Activated naive CD4-positive, alpha-beta T cell treated with anti-CD3 and anti-CD28 coated beads, Interleukin-2, amount 50 U/mL, for 24 hours (primary cell): ENCODE data around the gene MYO3B.

Experiments used
- H3K27ac Mint-ChIP-seq: one replicate; pipeline ENCODE4 v1.8.0; 2021; ENCODE audit warnings: mild to moderate bottlenecking, mixed read lengths
- H3K27me3 Mint-ChIP-seq: one replicate; pipeline ENCODE4 v1.8.0; 2021; ENCODE audit warnings: mixed read lengths
- H3K36me3 Mint-ChIP-seq: one replicate; pipeline ENCODE4 v1.8.0; 2021; ENCODE audit warnings: mixed read lengths
- H3K4me1 Mint-ChIP-seq: one replicate; pipeline ENCODE4 v1.8.0; 2021; ENCODE audit warnings: mixed read lengths
- H3K4me3 Mint-ChIP-seq: one replicate; pipeline ENCODE4 v1.8.0; 2021; ENCODE audit warnings: mild to moderate bottlenecking, mixed read lengths
- H3K9me3 Mint-ChIP-seq: one replicate; pipeline ENCODE4 v1.8.0; 2021; ENCODE audit warnings: mixed read lengths

The MYO3B gene

GRCh38 chr2:170354855-170355780 lies 177.2 kb downstream of the MYO3B start:
- Mint-ChIP-seq H3K4me3 (no peak overlapping the region), H3K27ac (peak overlapping the region; percentile 39), H3K4me1 (peaks cover 23% of the 10 kb centered on the region), H3K27me3 (no peaks in the 10 kb centered on the region), H3K9me3 (no peaks in the 10 kb centered on the region), H3K36me3 (no peaks in the 10 kb centered on the region)

- Mint-ChIP-seq H3K9me3 (no peaks in the 10 kb centered on the region), H3K27me3 (peaks cover 5% of the 10 kb centered on the region), H3K4me1 (peaks cover 23% of the 10 kb centered on the region), H3K27ac (no peak overlapping the region), H3K36me3 (no peaks in the 10 kb centered on the region), H3K4me3 (no peak overlapping the region)
Observed at GRCh38 chr2:170359466-170359865, 181.5 kb downstream of the MYO3B start.

GRCh38 chr2:170360546-170361089 lies 182.7 kb downstream of the MYO3B start:
- H3K27me3 Mint-ChIP-seq, result peaks cover 9% of the 10 kb centered on the region

GRCh38 chr2:170361090-170361936 lies 183.4 kb downstream of the MYO3B start:
- Mint-ChIP-seq H3K27ac (no peak overlapping the region), H3K4me3 (no peak overlapping the region), H3K36me3 (no peaks in the 10 kb centered on the region), H3K9me3 (no peaks in the 10 kb centered on the region), H3K4me1 (peaks cover 11% of the 10 kb centered on the region), H3K27me3 (peaks cover 9% of the 10 kb centered on the region)

More at GRCh38 chr2:170360546-170361089, 182.7 kb downstream of the MYO3B start:
- Mint-ChIP-seq H3K36me3 (no peaks in the 10 kb centered on the region), H3K4me3 (no peak overlapping the region), H3K27ac (no peak overlapping the region), H3K4me1 (peaks cover 12% of the 10 kb centered on the region), H3K9me3 (no peaks in the 10 kb centered on the region)

GRCh38 chr2:170362313-170362870 lies 184.4 kb downstream of the MYO3B start:
- Mint-ChIP-seq H3K27me3 (peaks cover 15% of the 10 kb centered on the region), H3K36me3 (no peaks in the 10 kb centered on the region), H3K9me3 (no peaks in the 10 kb centered on the region), H3K4me3 (no peak overlapping the region), H3K27ac (no peak overlapping the region), H3K4me1 (peaks cover 11% of the 10 kb centered on the region)

GRCh38 chr2:170362871-170363631 lies 185.1 kb downstream of the MYO3B start:
- no peaks in the 10 kb centered on the region for H3K9me3 Mint-ChIP-seq
- H3K27ac Mint-ChIP-seq, result no peak overlapping the region
- H3K27me3 Mint-ChIP-seq, result peaks cover 16% of the 10 kb centered on the region

GRCh38 chr2:170365003-170365402 lies 187.1 kb downstream of the MYO3B start:
- Mint-ChIP-seq H3K9me3 (no peaks in the 10 kb centered on the region), H3K36me3 (no peaks in the 10 kb centered on the region), H3K27me3 (peaks cover 27% of the 10 kb centered on the region), H3K4me1 (peaks cover 23% of the 10 kb centered on the region), H3K27ac (no peak overlapping the region), H3K4me3 (no peak overlapping the region)

More at GRCh38 chr2:170362871-170363631, 185.1 kb downstream of the MYO3B start:
- H3K4me1 Mint-ChIP-seq, result peaks cover 13% of the 10 kb centered on the region
- no peaks in the 10 kb centered on the region for H3K36me3 Mint-ChIP-seq
- no peak overlapping the region for H3K4me3 Mint-ChIP-seq

GRCh38 chr2:170365686-170366085 lies 187.7 kb downstream of the MYO3B start:
- Mint-ChIP-seq H3K9me3 (no peaks in the 10 kb centered on the region), H3K4me3 (no peak overlapping the region), H3K36me3 (no peaks in the 10 kb centered on the region), H3K4me1 (peaks cover 28% of the 10 kb centered on the region), H3K27ac (no peak overlapping the region), H3K27me3 (peaks cover 29% of the 10 kb centered on the region)

- Mint-ChIP-seq H3K9me3 (no peaks in the 10 kb centered on the region), H3K27me3 (peaks cover 38% of the 10 kb centered on the region), H3K27ac (no peak overlapping the region), H3K36me3 (no peaks in the 10 kb centered on the region), H3K4me3 (no peak overlapping the region), H3K4me1 (peaks cover 30% of the 10 kb centered on the region)
Observed at GRCh38 chr2:170368370-170368769, 190.4 kb downstream of the MYO3B start.

GRCh38 chr2:170369228-170369627 lies 191.3 kb downstream of the MYO3B start:
- Mint-ChIP-seq H3K4me3 (no peak overlapping the region), H3K36me3 (no peaks in the 10 kb centered on the region), H3K9me3 (no peaks in the 10 kb centered on the region), H3K27ac (no peak overlapping the region), H3K27me3 (peaks cover 42% of the 10 kb centered on the region), H3K4me1 (peaks cover 30% of the 10 kb centered on the region)

GRCh38 chr2:170369894-170370293 lies 191.9 kb downstream of the MYO3B start:
- Mint-ChIP-seq H3K9me3 (no peaks in the 10 kb centered on the region), H3K4me3 (no peak overlapping the region), H3K4me1 (peaks cover 30% of the 10 kb centered on the region), H3K36me3 (no peaks in the 10 kb centered on the region), H3K27ac (no peak overlapping the region), H3K27me3 (peaks cover 42% of the 10 kb centered on the region)

GRCh38 chr2:170371231-170371998 lies 193.5 kb downstream of the MYO3B start:
- H3K4me3 Mint-ChIP-seq, result no peak overlapping the region
- no peaks in the 10 kb centered on the region for H3K9me3 Mint-ChIP-seq
- H3K27ac Mint-ChIP-seq, result no peak overlapping the region
- H3K27me3 Mint-ChIP-seq, result peaks cover 44% of the 10 kb centered on the region
- no peaks in the 10 kb centered on the region for H3K36me3 Mint-ChIP-seq
- H3K4me1 Mint-ChIP-seq, result peaks cover 30% of the 10 kb centered on the region

- Mint-ChIP-seq H3K27ac (no peak overlapping the region), H3K27me3 (peaks cover 35% of the 10 kb centered on the region), H3K4me1 (peaks cover 18% of the 10 kb centered on the region), H3K36me3 (no peaks in the 10 kb centered on the region), H3K4me3 (no peak overlapping the region), H3K9me3 (no peaks in the 10 kb centered on the region)
Observed at GRCh38 chr2:170375192-170375591, 197.2 kb downstream of the MYO3B start.

GRCh38 chr2:170377500-170378207 lies 199.7 kb downstream of the MYO3B start:
- Mint-ChIP-seq H3K36me3 (no peaks in the 10 kb centered on the region), H3K27ac (no peak overlapping the region), H3K4me1 (no peaks in the 10 kb centered on the region), H3K4me3 (no peak overlapping the region), H3K27me3 (peaks cover 28% of the 10 kb centered on the region), H3K9me3 (no peaks in the 10 kb centered on the region)
